Natural killer cell (primary cell): ENCODE results near the gene MRPS5. TPM values are rescaled to one million over a fixed set of nuclear protein-coding genes. Genes with fewer than 3 reads are reported as not detected.

Experiments used
- ATAC-seq, 3 donors: fragments of 150-1000 bp in 2 of 3; fragments of 200-7000 bp in 1 of 3; cut with Tn5 transposase; 1 replicate in 1 of 3; 2 replicates in 2 of 3; pipeline ENCODE4 v1.10.0; 2021; ENCODE audit warnings: mild to moderate bottlenecking in 2 of 3, moderate library complexity in 2 of 3
- DNase-seq, 2 donors: peaks; one replicate each; pipeline versions ENCODE4 v3.0.0 to v3.0.0-alpha.2; 2013 to 2021; ENCODE audit warnings: mixed read lengths in 1 of 2
- H3K27ac ChIP-seq: one replicate; pipeline ENCODE4 v1.5.1; 2013; ENCODE audit warnings: mild to moderate bottlenecking, low read length
- H3K27me3 ChIP-seq: one replicate; pipeline ENCODE4 v1.6.1; 2013; ENCODE audit warnings: low read length; ENCODE audit not compliant: control insufficient read depth, insufficient read depth
- H3K36me3 ChIP-seq: one replicate; pipeline ENCODE4 v1.6.1; 2013; ENCODE audit warnings: low read length; ENCODE audit not compliant: control insufficient read depth, insufficient read depth
- H3K4me1 ChIP-seq: one replicate; pipeline ENCODE4 v1.6.1; 2013; ENCODE audit warnings: low read length; ENCODE audit not compliant: control insufficient read depth, insufficient read depth
- H3K4me3 ChIP-seq: one replicate; pipeline ENCODE4 v1.5.1; 2013; ENCODE audit warnings: low read length
- H3K9me3 ChIP-seq: one replicate; pipeline ENCODE4 v1.6.1; 2013; ENCODE audit warnings: low read length; ENCODE audit not compliant: control insufficient read depth, insufficient read depth
- H3K27ac Mint-ChIP-seq, 2 donors: one replicate each; pipeline ENCODE4 v1.8.0; 2022; ENCODE audit warnings: mild to moderate bottlenecking in 2 of 2, mixed read lengths in 2 of 2, moderate library complexity in 1 of 2
- H3K27me3 Mint-ChIP-seq, 2 donors: one replicate each; pipeline ENCODE4 v1.8.0; 2022; ENCODE audit warnings: low read depth in 2 of 2, mixed read lengths in 2 of 2
- H3K36me3 Mint-ChIP-seq: one replicate; pipeline ENCODE4 v1.8.0; 2022; ENCODE audit warnings: mixed read lengths
- H3K4me1 Mint-ChIP-seq, 2 donors: one replicate each; pipeline ENCODE4 v1.8.0; 2022; ENCODE audit warnings: mixed read lengths in 2 of 2
- H3K4me3 Mint-ChIP-seq: one replicate; pipeline ENCODE4 v1.8.0; 2022; ENCODE audit warnings: mild to moderate bottlenecking, moderate library complexity, mixed read lengths
- H3K9me3 Mint-ChIP-seq, 2 donors: one replicate each; pipeline ENCODE4 v1.8.0; 2022; ENCODE audit warnings: mixed read lengths in 2 of 2
- CTCF ChIP-seq: fragments of 200-600 bp; IDR thresholded peaks from one replicate; pipeline ENCODE4 v1.8.0; 2022; ENCODE audit warnings: antibody characterized with exemption
- WGBS: methylation state at CpG from one replicate; pipeline ENCODE4 v1.1.7; 2013; ENCODE audit warnings: missing lambda C conversion rate; ENCODE audit not compliant: insufficient coverage; 5-methylcytosine and 5-hydroxymethylcytosine counted together
- intact Hi-C: fragments of 100-400 bp; cut with micrococcal nuclease; formaldehyde crosslinking; loops from one replicate; pipeline ENCODE4 v1.14.2; 2022
- total RNA-seq, 4 donors: library from RNA; stranded (reverse); fragments of 120-200 nt in 1 of 4; gene quantifications; one replicate each; pipeline versions ENCODE4 v1.2.3 to v1.2.4, GENCODE V29; 2013 to 2022

The MRPS5 gene
- total RNA-seq, 3 donors from 2014 or later (not counting 1 experiment from before 2014, with no cell fraction given), result 26.4 to 40.0 (median 29.8) TPM

- no peaks in the 10 kb centered on the region for H3K36me3 ChIP-seq
- peaks cover 0 to 5% of the 10 kb centered on the region in 2 donors for H3K27me3 Mint-ChIP-seq
- intact Hi-C loops, result no loop called here
- no peaks in the 10 kb centered on the region for H3K9me3 Mint-ChIP-seq
- no peaks in the 10 kb centered on the region for H3K4me1 Mint-ChIP-seq
- no peak overlapping the region for H3K4me3 ChIP-seq
- H3K27ac Mint-ChIP-seq, result no peak overlapping the region
- no peaks in the 10 kb centered on the region for H3K9me3 ChIP-seq
- ATAC-seq, result no peak
- TF ChIP-seq CTCF, result no peak
- H3K4me3 Mint-ChIP-seq, result no peak overlapping the region
- no peaks in the 10 kb centered on the region for H3K4me1 ChIP-seq
- no peak overlapping the region for H3K27ac ChIP-seq
- no peaks in the 10 kb centered on the region for H3K36me3 Mint-ChIP-seq
- no peaks in the 10 kb centered on the region for H3K27me3 ChIP-seq
- DNase-seq, result no peak
- WGBS, result 85% methylated on average over 11 of the region's 11 CpGs
Measured at GRCh38 chr2:95058989-95059641, 62.5 kb downstream of the MRPS5 start.

GRCh38 chr2:95058466-95058988 is 63.1 kb downstream of the MRPS5 start:
- Histone ChIP-seq H3K27ac (no peak overlapping the region), H3K36me3 (no peaks in the 10 kb centered on the region), H3K4me3 (no peak overlapping the region), H3K27me3 (no peaks in the 10 kb centered on the region), H3K4me1 (no peaks in the 10 kb centered on the region), H3K9me3 (no peaks in the 10 kb centered on the region)
- no peak for ATAC-seq
- Mint-ChIP-seq H3K9me3 (no peaks in the 10 kb centered on the region), H3K36me3 (no peaks in the 10 kb centered on the region), H3K27me3 (peaks cover 0 to 2% of the 10 kb centered on the region in 2 donors), H3K27ac (no peak overlapping the region), H3K4me1 (no peaks in the 10 kb centered on the region), H3K4me3 (no peak overlapping the region)
- DNase-seq, result no peak
- WGBS, result 86% methylated on average over 9 of the region's 9 CpGs
- intact Hi-C loops, result no loop called here
- no peak for TF ChIP-seq CTCF

GRCh38 chr2:95057535-95058370 is 63.9 kb downstream of the MRPS5 start:
- no peaks in the 10 kb centered on the region for H3K36me3 Mint-ChIP-seq
- no peaks in the 10 kb centered on the region for H3K9me3 ChIP-seq
- no peak overlapping the region for H3K4me3 ChIP-seq
- TF ChIP-seq CTCF, result no peak
- no peaks in the 10 kb centered on the region for H3K9me3 Mint-ChIP-seq
- H3K27me3 Mint-ChIP-seq, result peaks cover 0 to 3% of the 10 kb centered on the region in 2 donors
- no peaks in the 10 kb centered on the region for H3K4me1 ChIP-seq
- no peak overlapping the region for H3K27ac Mint-ChIP-seq
- no peak overlapping the region for H3K4me3 Mint-ChIP-seq
- DNase-seq, result no peak
- H3K36me3 ChIP-seq, result no peaks in the 10 kb centered on the region
- no peaks in the 10 kb centered on the region for H3K27me3 ChIP-seq
- ATAC-seq, result no peak
- no peaks in the 10 kb centered on the region for H3K4me1 Mint-ChIP-seq
- intact Hi-C loops, result no loop called here
- WGBS, result 89% methylated on average over 28 of the region's 28 CpGs
- no peak overlapping the region for H3K27ac ChIP-seq
